GM18505 (cell line): Measurements from ENCODE around the gene ZNF524.

Experiments
- ATAC-seq: cut with Tn5 transposase; IDR thresholded peaks from one replicate; pipeline ENCODE4 v1.9.1; 2021; ENCODE audit not compliant: unreplicated experiment
- POLR2A ChIP-seq: IDR thresholded peaks from 4 replicates; pipeline ENCODE4 v1.6.1; 2011; ENCODE audit warnings: borderline replicate concordance; ENCODE audit not compliant: insufficient read depth, insufficient read length; ENCODE audit errors: extremely low read depth

Gene ZNF524

DNA sequence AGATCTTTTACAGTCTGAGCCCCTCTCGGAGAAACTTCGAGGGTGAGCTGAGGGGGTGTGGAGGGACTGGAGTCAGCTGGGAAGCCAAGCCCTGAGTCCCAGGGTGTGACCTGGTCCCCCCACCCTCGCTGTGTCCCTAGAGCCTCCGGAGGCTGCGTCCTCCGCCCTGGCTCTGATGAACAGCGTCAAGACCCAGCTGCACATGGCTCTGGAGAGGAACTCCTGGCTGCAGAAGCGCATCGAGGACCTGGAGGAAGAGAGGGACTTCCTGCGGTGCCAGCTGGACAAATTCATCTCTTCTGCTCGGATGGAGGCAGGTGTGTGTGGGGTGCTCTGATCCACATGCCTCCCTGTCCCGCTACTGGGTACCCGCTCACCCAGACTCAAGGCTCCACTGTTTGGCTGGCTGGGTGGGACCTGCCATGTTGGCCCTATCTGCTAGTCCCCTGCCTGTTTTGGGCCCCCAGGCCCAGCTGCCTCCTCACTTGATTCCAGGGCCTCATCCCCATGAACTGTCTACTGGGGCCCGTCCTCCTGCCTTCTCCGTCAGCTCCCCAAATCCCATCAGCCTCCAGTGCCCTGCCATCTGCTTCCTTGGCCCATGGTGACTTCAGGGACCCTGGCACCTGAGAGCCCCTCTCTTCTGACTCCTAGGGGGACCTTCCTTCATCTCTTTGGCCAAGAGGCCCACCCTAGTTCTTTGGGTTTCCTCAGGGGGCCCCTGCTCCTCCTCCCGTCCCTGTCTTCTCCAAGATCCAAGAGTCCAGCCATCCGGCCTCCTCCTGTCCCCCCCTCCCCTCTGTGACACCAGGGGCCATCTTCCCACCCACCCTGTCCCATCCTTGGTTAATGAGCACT, 49.4 kb downstream of the ZNF524 start:
- no peak for TF ChIP-seq POLR2A

DNA sequence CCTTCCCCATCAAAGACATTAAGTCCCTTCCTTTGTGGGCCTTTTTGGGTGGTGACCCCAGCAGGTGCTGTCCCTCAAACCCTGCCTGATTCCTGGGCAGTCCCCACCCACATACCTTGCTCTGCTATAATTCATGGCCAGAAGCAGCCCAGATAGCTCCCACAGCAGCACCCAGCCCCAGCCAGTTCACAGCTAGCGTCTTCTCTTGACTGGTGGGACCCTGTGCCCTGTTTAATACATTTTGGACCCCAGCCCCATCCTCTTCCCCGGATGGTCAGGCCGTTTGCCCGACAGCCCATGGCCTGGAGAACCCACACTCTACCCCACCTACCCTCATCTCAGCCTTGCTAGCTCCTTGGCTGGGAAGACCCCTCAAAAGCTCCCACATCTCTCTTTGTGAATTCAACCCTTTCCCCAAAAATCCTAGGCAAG, 50.1 kb downstream of the ZNF524 start:
- no peak for TF ChIP-seq POLR2A
- ATAC-seq: no peak

More for the DNA sequence above, 49.4 kb downstream of the ZNF524 start:
- ATAC-seq: no peak

DNA sequence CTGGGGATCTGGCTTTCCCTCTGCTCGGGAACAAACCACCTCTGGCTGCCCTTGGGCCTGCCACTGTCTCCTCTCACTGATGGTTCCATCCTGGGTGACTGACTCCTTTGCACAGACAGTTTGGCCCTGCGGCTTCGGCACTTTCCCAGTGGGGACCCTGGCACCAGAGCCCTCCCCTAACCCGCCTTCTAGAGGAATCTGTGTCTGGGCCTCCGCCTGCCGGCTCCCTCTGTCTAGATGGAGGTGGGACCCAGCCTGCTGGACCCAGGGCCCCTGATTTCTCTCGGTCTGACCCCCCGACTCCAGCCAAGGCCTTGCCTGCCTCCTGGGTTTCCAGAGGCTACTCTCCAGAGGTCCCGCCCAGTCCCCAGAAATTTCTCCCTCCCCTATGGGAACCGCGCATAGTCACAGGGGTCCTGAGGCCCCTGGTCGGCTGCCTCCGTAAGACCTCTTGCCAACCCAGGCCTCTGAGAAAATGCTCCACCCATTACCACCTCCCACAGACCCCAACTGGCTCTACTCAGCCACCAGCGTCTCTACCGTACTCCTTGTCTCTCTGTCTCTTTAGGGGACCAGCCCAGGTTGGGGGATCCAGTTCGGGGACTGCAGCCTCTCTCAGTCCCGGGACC, 50.6 kb downstream of the ZNF524 start:
- ATAC-seq: no peak
- no peak for TF ChIP-seq POLR2A

DNA sequence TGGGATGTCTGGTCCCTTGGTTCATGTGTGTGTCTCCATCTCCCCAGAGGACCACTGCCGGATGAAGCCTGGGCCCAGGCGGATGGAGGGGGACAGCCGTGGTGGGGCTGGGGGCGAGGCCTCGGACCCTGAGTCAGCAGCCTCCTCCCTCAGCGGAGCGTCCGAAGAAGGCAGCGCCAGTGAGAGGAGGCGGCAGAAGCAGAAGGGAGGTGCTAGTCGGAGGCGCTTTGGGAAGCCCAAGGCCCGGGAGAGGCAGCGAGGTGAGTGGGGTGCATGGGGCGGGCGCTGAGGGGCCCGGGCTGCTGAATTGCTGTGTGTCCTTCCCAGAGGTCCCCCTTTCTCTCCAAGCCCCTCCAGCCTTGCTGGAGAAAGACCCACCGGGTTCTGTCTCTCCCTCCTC, 51.1 kb downstream of the ZNF524 start:
- TF ChIP-seq POLR2A: no peak
- ATAC-seq: no peak

DNA sequence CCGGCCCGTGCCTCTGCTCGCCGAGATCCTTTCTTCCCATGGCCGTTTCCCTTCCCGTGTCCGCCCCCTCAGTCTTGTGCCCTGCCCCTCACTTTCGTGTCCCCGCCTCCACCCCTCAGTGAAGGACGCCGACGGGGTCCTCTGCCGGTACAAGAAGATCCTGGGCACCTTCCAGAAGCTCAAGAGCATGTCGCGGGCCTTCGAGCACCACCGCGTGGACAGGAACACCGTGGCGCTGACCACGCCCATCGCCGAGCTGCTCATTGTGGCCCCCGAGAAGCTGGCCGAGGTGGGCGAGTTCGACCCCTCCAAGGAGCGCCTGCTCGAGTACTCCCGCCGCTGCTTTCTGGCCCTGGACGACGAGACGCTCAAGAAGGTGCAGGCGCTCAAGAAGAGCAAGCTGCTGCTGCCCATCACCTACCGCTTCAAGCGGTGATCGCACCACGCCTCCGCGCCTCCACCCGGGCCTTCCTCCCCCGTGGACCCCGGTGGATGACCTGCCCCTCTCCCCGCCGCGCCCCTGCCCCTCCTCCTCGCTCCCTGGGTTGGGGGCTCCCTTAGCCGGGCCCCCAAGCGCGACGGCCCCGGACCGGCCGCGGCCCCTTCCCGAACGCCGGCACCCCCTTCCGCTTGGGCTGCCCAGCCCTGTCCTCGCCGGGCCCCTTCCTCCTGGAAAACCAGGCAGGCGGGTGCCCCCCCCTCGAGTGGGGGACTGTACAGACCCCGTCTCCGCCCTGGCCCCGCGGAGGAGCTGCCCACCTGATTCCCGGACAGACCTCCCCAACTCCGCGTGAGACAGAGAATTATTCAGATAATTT, 52.4 kb downstream of the ZNF524 start:
- no peak for TF ChIP-seq POLR2A
- no peak for ATAC-seq
